Esophagus squamous epithelium (tissue), 4 donors: ENCODE results near the gene DGCR6L.

Experiments used
- CTCF ChIP-seq, 6 experiments: fragments of 450-650 bp in 4 of 6; fragments of 200-600 bp in 2 of 6; sonication (generic) in 2 of 6; IDR thresholded peaks; one replicate each; pipeline ENCODE4 v1.5.1; 2016 to 2019; ENCODE audit warnings: antibody characterized with exemption in 6 of 6, mild to moderate bottlenecking in 4 of 6, moderate library complexity in 4 of 6
- POLR2A ChIP-seq, 4 donors: fragments of 450-650 bp; IDR thresholded peaks; one replicate each; pipeline ENCODE4 v1.6.1; 2017; ENCODE audit warnings: antibody characterized with exemption in 4 of 4, mild to moderate bottlenecking in 4 of 4, moderate library complexity in 3 of 4

DNA sequence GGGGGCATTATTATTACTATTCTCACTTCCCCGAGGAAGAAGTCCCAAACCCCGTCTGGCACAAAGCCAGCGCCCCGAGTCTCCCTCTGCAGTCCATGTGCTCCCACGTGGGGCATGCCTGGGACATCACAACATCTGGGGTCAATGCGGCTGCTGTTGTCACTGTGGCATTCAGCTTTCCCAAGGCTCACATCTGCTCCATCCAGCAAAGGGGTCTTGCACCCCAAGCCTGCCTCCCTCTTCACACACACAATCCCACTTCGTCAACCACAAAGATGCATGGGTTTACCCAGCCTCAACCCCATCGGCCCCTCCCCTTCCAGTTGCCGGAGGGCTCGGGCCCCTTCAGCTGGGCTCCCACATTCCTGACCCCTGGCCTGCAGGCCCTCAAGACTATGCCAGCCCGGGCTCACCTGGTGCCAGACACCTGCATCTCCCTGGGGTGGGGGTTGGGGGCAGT, 28.2 kb downstream of the DGCR6L start:
- TF ChIP-seq CTCF (IDR thresholded peaks at IDR 0.05) (no peak), POLR2A (IDR thresholded peaks at IDR 0.05) (no peak)
